OCI-LY7 (cell line): ENCODE results near the gene OR3A2. TPM values are rescaled to one million over a fixed set of nuclear protein-coding genes. Genes with fewer than 3 reads are reported as not detected.
"Not testable (repeated sequence)": the region's sequence is repeated elsewhere in the genome, so short reads cannot be mapped to it uniquely, and the experiment has no call there.

ENCODE experiments used
- BruUV-seq: library from RNA; stranded (reverse); fragments of 400-500 nt; replicated peaks from 2 replicates; lab custom pipeline; 2021; lab: Mats Ljungman, UMichigan
- CTCF ChIA-PET: fragments of 300-600 bp; sonication (Branson Sonifier 250); formaldehyde crosslinking; loops from one replicate; lab custom pipeline; 2022; ENCODE audit warnings: antibody characterized with exemption; ENCODE audit not compliant: unreplicated experiment; lab: Charles Lee
- POLR2A ChIA-PET: fragments of 300-600 bp; sonication (Branson Sonifier 250); formaldehyde crosslinking; loops from one replicate; lab custom pipeline; 2022; ENCODE audit warnings: antibody characterized with exemption; lab: Charles Lee
- DNase-seq: peaks from one replicate; pipeline ENCODE4 v3.0.0-alpha.2; 2015; ENCODE audit warnings: low spot score
- H2AFZ ChIP-seq: fragments of 200-600 bp; sonication (generic), shearing (Covaris generic); 2 replicates; pipeline ENCODE4 v1.6.1; 2014; ENCODE audit warnings: mild to moderate bottlenecking, antibody characterized with exemption, low read length, moderate library complexity
- H3K27ac ChIP-seq: fragments of 200-600 bp; sonication (generic); 2 replicates; pipeline ENCODE4 v1.5.1; 2014; ENCODE audit warnings: mixed run types, low read depth, mild to moderate bottlenecking, moderate library complexity, low read length, inconsistent platforms; ENCODE audit not compliant: poor library complexity, severe bottlenecking
- H3K36me3 ChIP-seq: fragments of 200-600 bp; sonication (generic); 2 replicates; pipeline ENCODE4 v1.6.1; 2014; ENCODE audit warnings: mild to moderate bottlenecking, antibody characterized with exemption, low read length, moderate library complexity, mixed read lengths; ENCODE audit not compliant: insufficient read depth
- H3K4me1 ChIP-seq: fragments of 200-600 bp; sonication (generic); 2 replicates; pipeline ENCODE4 v1.5.1; 2014; ENCODE audit warnings: mild to moderate bottlenecking, low read length; ENCODE audit not compliant: insufficient read depth, poor library complexity, severe bottlenecking
- H3K4me2 ChIP-seq: fragments of 200-600 bp; sonication (generic); 2 replicates; pipeline ENCODE4 v1.6.1; 2014; ENCODE audit warnings: mild to moderate bottlenecking, low read length
- H3K4me3 ChIP-seq: fragments of 200-600 bp; sonication (generic); 2 replicates; pipeline ENCODE4 v1.5.1; 2014; ENCODE audit warnings: mild to moderate bottlenecking, low read depth, low read length; ENCODE audit not compliant: poor library complexity, severe bottlenecking
- H3K79me2 ChIP-seq: fragments of 200-600 bp; sonication (generic); 2 replicates; pipeline ENCODE4 v1.6.1; 2016; ENCODE audit warnings: low read depth, mild to moderate bottlenecking, low read length, moderate library complexity, mixed read lengths; ENCODE audit not compliant: insufficient read depth
- H3K9me2 ChIP-seq: fragments of 200-600 bp; sonication (generic); 2 replicates; pipeline ENCODE4 v1.6.1; 2016; ENCODE audit warnings: mild to moderate bottlenecking, low read length, mixed read lengths; ENCODE audit not compliant: insufficient read depth
- H3K9me3 ChIP-seq: fragments of 200-600 bp; sonication (generic); 2 replicates; pipeline ENCODE4 v1.6.1; 2014; ENCODE audit warnings: mild to moderate bottlenecking, mixed run types, low read length, mixed read lengths
- H4K20me1 ChIP-seq: fragments of 200-600 bp; sonication (generic); 2 replicates; pipeline ENCODE4 v1.6.1; 2014; ENCODE audit warnings: mild to moderate bottlenecking, antibody characterized with exemption, low read length, moderate library complexity, mixed read lengths; ENCODE audit not compliant: insufficient read depth
- CTCF ChIP-seq: fragments of 200-600 bp; sonication (generic); conservative IDR thresholded peaks from 2 replicates; pipeline ENCODE4 v1.5.1; 2014; ENCODE audit warnings: mild to moderate bottlenecking, antibody characterized with exemption, low read length, moderate library complexity, mixed read lengths
- EZH2phosphoT487 ChIP-seq: fragments of 200-600 bp; sonication (generic); IDR thresholded peaks from 2 replicates; pipeline ENCODE4 v1.6.1; 2018; ENCODE audit warnings: low read depth, borderline replicate concordance, mild to moderate bottlenecking, mixed run types, antibody characterized with exemption, low read length, moderate library complexity, mixed read lengths
- intact Hi-C: fragments of 100-400 bp; cut with micrococcal nuclease; formaldehyde crosslinking; loops from one replicate; pipeline ENCODE4 v1.10.0; 2022; ENCODE audit not compliant: unreplicated experiment
- total RNA-seq, 2 experiments: library from RNA; depleted of rRNA in 1 of 2; stranded (reverse); fragments of >200 nt in 1 of 2; shearing (Covaris generic) in 1 of 2; gene quantifications; 2 replicates each; pipeline ENCODE4 v1.2.3, GENCODE V29; 2014 to 2022

The OR3A2 gene
- total RNA-seq, 2 experiments from 2014 or later, result not detected

DNA sequence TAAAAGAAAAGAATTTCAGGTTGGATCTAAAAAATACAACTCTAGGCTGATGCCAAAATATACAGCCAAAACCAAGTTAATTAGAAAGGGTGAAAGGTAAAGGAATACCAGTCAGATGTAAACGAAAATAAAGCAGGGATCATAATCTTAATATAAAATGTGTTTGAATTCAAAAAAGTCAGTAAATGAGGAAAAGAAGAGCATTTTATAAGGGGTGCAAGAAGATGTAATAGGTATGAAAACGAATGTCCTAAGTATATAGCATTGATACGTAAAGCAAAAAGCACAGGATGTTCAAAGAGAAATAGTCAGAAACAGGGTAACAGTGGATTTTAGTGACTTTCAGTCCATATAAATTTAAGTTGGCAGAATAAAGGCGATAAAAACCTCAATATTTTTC, 90.5 kb downstream of the OR3A2 start:
- Histone ChIP-seq H3K4me2 (no peak overlapping the region), H3K36me3 (no peaks in the 10 kb centered on the region), H3K4me3 (no peak overlapping the region), H3K9me2 (no peaks in the 10 kb centered on the region), H3K79me2 (no peaks in the 10 kb centered on the region), H4K20me1 (no peaks in the 10 kb centered on the region), H3K4me1 (no peaks in the 10 kb centered on the region), H2AFZ (no peak overlapping the region), H3K27ac (no peak overlapping the region), H3K9me3 (no peaks in the 10 kb centered on the region)
- ChIA-PET POLR2A (no interaction called here), CTCF (no interaction called here)
- DNase-seq, result no peak
- TF ChIP-seq CTCF (no peak), EZH2phosphoT487 (no peak)
- intact Hi-C loops, result no loop called here
- BruUV-seq, result no TSS peak

GRCh38 chr17:3293548-3293947, 92.6 kb downstream of the OR3A2 start:
- H3K36me3 ChIP-seq, H3K4me1 ChIP-seq, CTCF ChIA-PET, H3K4me2 ChIP-seq, H3K9me2 ChIP-seq, POLR2A ChIA-PET, DNase-seq, BruUV-seq, H3K27ac ChIP-seq, H3K4me3 ChIP-seq, H3K9me3 ChIP-seq, H4K20me1 ChIP-seq, H2AFZ ChIP-seq, H3K79me2 ChIP-seq, intact Hi-C loops: not testable (repeated sequence)

DNA sequence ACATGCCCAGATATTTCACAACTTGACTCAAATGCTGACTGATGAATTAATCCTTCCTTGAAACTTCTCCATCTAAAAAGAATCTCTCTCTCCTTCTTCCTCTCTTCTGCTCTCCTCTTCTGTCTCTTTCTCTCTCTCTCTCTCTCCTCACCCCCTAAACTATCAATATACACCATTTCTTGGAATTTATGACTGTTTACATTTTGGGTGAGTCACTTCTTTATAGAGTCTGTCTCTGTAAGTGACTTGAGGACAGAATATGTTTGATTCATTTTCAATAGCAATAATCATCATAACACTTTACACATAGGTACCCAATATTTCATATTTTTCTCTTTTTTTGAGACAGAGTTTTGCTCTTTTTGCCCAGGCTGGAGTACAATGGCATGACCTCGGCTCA, 103.2 kb downstream of the OR3A2 start:
- H3K9me3 ChIP-seq, result no peaks in the 10 kb centered on the region
- H2AFZ ChIP-seq, result no peak overlapping the region
- intact Hi-C loops, result no loop called here
- CTCF ChIA-PET, result no interaction called here
- no peak for TF ChIP-seq CTCF
- DNase-seq, result no peak
- H3K36me3 ChIP-seq, result no peaks in the 10 kb centered on the region
- no peaks in the 10 kb centered on the region for H3K79me2 ChIP-seq
- no peak overlapping the region for H3K27ac ChIP-seq
- H4K20me1 ChIP-seq, result no peaks in the 10 kb centered on the region
- H3K4me2 ChIP-seq, result no peak overlapping the region
- no peak overlapping the region for H3K4me3 ChIP-seq
- no TSS peak for BruUV-seq
- POLR2A ChIA-PET, result no interaction called here
- no peaks in the 10 kb centered on the region for H3K9me2 ChIP-seq
- no peaks in the 10 kb centered on the region for H3K4me1 ChIP-seq
